ENCODE results near the gene PACSIN2.

GRCh38 chr22:42829302-42829701 is 185.6 kb downstream of the PACSIN2 start:
- TF ChIP-seq CTCF (IDR thresholded peaks at IDR 0.05) (no peak), EP300 (IDR thresholded peaks at IDR 0.05) (no peak), POLR2AphosphoS5 (IDR thresholded peaks at IDR 0.05) (no peak), POLR2A (IDR thresholded peaks at IDR 0.05) (no peak)
